ENCODE data around the gene CACHD1.

Gene CACHD1

GRCh38 chr1:64579767-64580166, 109.8 kb downstream of the CACHD1 start:
- TF ChIP-seq CTCF (IDR thresholded peaks at IDR 0.05; ENCODE audit: control insufficient read depth, insufficient read depth, low read depth, low read length, missing control alignments) = no peak
- no peak for DNase-seq (ENCODE audit: low read depth)
- H3K4me3 ChIP-seq (ENCODE audit: control insufficient read depth, low read depth, low read length) = no peak overlapping the region

DNA sequence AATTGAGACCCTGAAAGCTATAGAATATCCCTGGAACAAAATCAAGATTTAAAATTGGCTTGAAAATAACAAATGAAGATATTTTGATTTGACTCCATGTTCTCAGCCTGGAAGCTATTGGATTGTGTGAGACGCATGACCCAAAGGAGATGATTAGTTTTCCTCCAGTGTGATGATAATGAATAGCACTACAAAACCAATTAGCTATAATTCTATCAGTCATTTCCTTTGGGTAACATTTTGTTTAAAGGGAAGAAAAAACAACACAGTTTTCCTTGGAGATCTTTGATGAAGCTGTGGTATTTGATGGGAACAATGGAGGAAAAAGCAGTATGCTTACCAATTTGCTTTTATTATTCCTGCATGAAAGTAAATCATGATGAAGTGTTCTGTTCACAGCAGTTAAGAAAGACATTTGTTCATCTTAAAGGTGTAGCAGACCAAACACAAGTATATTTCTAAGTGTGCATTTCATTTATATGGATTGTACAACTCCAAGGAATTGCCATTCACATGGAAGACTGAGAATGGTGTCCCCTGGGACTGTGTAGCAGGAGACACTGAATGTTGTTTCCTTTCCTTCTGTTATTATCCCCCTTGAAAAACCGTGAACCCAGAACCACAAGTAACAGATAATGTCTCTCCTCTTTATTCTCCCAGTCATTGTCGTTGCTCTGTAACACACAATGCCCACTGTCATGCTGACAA, 111.4 kb downstream of the CACHD1 start:
- DNase-seq (ENCODE audit: low read depth) = no peak
- no peak overlapping the region for H3K4me3 ChIP-seq (ENCODE audit: control insufficient read depth, low read depth, low read length)
- TF ChIP-seq CTCF (IDR thresholded peaks at IDR 0.05; ENCODE audit: control insufficient read depth, insufficient read depth, low read depth, low read length, missing control alignments) = no peak

- no peak for DNase-seq (ENCODE audit: low read depth)
- no peak for TF ChIP-seq CTCF (IDR thresholded peaks at IDR 0.05; ENCODE audit: control insufficient read depth, insufficient read depth, low read depth, low read length, missing control alignments)
- no peak overlapping the region for H3K4me3 ChIP-seq (ENCODE audit: control insufficient read depth, low read depth, low read length)
Observed at GRCh38 chr1:64581843-64582185, 111.9 kb downstream of the CACHD1 start.

DNA sequence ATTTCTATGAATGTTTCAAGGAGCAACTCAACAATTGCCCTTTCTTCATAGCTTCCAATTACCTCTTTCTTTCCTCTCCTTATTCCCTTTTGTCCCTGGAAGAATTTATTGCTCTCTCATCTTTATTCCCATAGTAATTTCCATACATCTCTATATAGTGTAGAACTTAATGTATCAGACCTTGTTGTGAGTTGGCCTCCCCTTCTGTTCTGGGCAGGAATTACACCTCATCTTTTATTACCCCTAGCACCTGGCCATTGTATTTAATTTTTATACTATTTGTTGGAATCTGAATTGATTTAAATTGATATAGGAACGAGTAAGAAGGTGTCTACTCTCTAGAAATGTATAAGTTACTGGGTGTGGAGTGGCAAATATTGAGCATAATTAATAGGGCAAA, 114.5 kb downstream of the CACHD1 start:
- H3K4me3 ChIP-seq (ENCODE audit: control insufficient read depth, low read depth, low read length) = no peak overlapping the region
- no peak for DNase-seq (ENCODE audit: low read depth)
- TF ChIP-seq CTCF (IDR thresholded peaks at IDR 0.05; ENCODE audit: control insufficient read depth, insufficient read depth, low read depth, low read length, missing control alignments) = peak; percentile 20

GRCh38 chr1:64588876-64589275, 118.9 kb downstream of the CACHD1 start:
- TF ChIP-seq CTCF (IDR thresholded peaks at IDR 0.05; ENCODE audit: control insufficient read depth, insufficient read depth, low read depth, low read length, missing control alignments) = no peak
- DNase-seq (ENCODE audit: low read depth) = no peak
- no peak overlapping the region for H3K4me3 ChIP-seq (ENCODE audit: control insufficient read depth, low read depth, low read length)

DNA sequence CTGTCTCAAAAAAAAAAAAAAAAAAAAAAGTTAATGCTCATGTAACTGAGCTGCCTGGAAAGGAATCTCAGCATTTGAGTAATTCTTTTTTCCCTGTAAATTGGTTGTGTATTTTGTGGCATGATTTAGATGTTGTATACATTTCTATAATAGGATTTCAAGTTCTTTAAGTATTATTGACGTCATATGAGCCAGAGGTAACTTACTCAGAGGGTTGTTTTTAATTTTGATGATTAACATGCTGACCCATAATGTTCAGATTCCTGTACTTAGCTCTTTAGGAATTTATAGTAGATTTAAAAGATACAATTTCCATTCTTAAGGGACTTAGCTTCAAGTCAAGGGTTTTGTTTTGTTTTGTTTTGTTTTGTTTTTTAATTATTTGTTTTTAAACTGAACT, 120.4 kb downstream of the CACHD1 start:
- no peak for DNase-seq (ENCODE audit: low read depth)

More for the DNA sequence above, 120.4 kb downstream of the CACHD1 start:
- no peak overlapping the region for H3K4me3 ChIP-seq (ENCODE audit: control insufficient read depth, low read depth, low read length)
- no peak for TF ChIP-seq CTCF (IDR thresholded peaks at IDR 0.05; ENCODE audit: control insufficient read depth, insufficient read depth, low read depth, low read length, missing control alignments)

Data from AG09309 (cell line).